Occipital lobe (tissue), 2 donors: ENCODE measurements around the gene TJAP1. TPM values are rescaled to one million over a fixed set of nuclear protein-coding genes. Genes with fewer than 3 reads are reported as not detected.

Experiments used
- DNase-seq: peaks from one replicate; lab custom pipeline; 2025; lab: John Stamatoyannopoulos, UW
- total RNA-seq: library from RNA; depleted of rRNA; stranded (reverse); fragments of >200 nt; gene quantifications from one replicate; pipeline ENCODE4 v1.2.3, GENCODE V29; 2014

Gene TJAP1
- total RNA-seq, 1 donor from 2014 or later, result 5.0 TPM

GRCh38 chr6:43503443-43503842, 26.1 kb downstream of the TJAP1 start:
- DNase-seq, result no peak

GRCh38 chr6:43504756-43505593, 27.6 kb downstream of the TJAP1 start:
- DNase-seq, result no peak

GRCh38 chr6:43505718-43506117, 28.3 kb downstream of the TJAP1 start:
- DNase-seq, result no peak

- no peak for DNase-seq
These were observed 28.8 kb downstream of the TJAP1 start for GRCh38 chr6:43506171-43506570.

GRCh38 chr6:43506667-43507471, 29.5 kb downstream of the TJAP1 start:
- DNase-seq, result peak; percentile 51

- no peak for DNase-seq
These were observed 31.2 kb downstream of the TJAP1 start for GRCh38 chr6:43508481-43509141.

- DNase-seq, result no peak
These were observed 32.0 kb downstream of the TJAP1 start for GRCh38 chr6:43509142-43509983.

GRCh38 chr6:43509984-43510826, 32.8 kb downstream of the TJAP1 start, which contains the start of gene LRRC73:
TSS of gene LRRC73 (minus strand) at chr6:43510346. CDS start at chr6:43509785, 561 bp downstream.
- peak; percentile 71 for DNase-seq

- DNase-seq, result no peak
These were observed 33.4 kb downstream of the TJAP1 start for GRCh38 chr6:43510827-43511163.

- no peak for DNase-seq
These were observed 34.5 kb downstream of the TJAP1 start for GRCh38 chr6:43511824-43512415.

GRCh38 chr6:43515808-43516207, 38.4 kb downstream of the TJAP1 start:
- no peak for DNase-seq

GRCh38 chr6:43516367-43516696, 39.0 kb downstream of the TJAP1 start:
- DNase-seq, result no peak

- DNase-seq, result peak; percentile 93
These were observed 39.5 kb downstream of the TJAP1 start, which contains the start of the genes POLR1C and YIPF3 for GRCh38 chr6:43516697-43517504. TSS of gene POLR1C (plus strand) at chr6:43517089. CDS start at chr6:43517110, 21 bp downstream. TSS of gene YIPF3 (minus strand) at chr6:43516926. CDS start at chr6:43516807, 119 bp downstream.

- DNase-seq, result no peak
These were observed 40.4 kb downstream of the TJAP1 start for GRCh38 chr6:43517505-43518357.

- no peak for DNase-seq
These were observed 42.7 kb downstream of the TJAP1 start for GRCh38 chr6:43520097-43520496.

- no peak for DNase-seq
These were observed 44.5 kb downstream of the TJAP1 start for GRCh38 chr6:43521836-43522235.

- DNase-seq, result no peak
These were observed 45.3 kb downstream of the TJAP1 start for GRCh38 chr6:43522547-43523261.
